Skeletal muscle tissue (tissue), 4 donors: ENCODE results near the gene AOAH. TPM values are rescaled to one million over a fixed set of nuclear protein-coding genes. Genes with fewer than 3 reads are reported as not detected.

Experiments
- H3K27ac ChIP-seq: one replicate; pipeline ENCODE4 v1.7.0; 2013; ENCODE audit warnings: mild to moderate bottlenecking, low read depth, low read length, inconsistent platforms
- H3K27me3 ChIP-seq, 3 donors: one replicate each; pipeline ENCODE4 v1.7.0; 2013; ENCODE audit warnings: low read length in 3 of 3; ENCODE audit not compliant: control insufficient read depth in 3 of 3, insufficient read depth in 3 of 3
- H3K36me3 ChIP-seq, 3 donors: one replicate each; pipeline ENCODE4 v1.7.0; 2013; ENCODE audit warnings: low read length in 3 of 3; ENCODE audit not compliant: control insufficient read depth in 3 of 3, insufficient read depth in 3 of 3
- H3K4me1 ChIP-seq, 3 donors: one replicate each; pipeline ENCODE4 v1.7.0; 2013; ENCODE audit warnings: low read length in 3 of 3, mild to moderate bottlenecking in 3 of 3; ENCODE audit not compliant: control insufficient read depth in 3 of 3, insufficient read depth in 3 of 3
- H3K4me3 ChIP-seq, 3 donors: one replicate each; pipeline ENCODE4 v1.7.0; 2013; ENCODE audit warnings: low read length in 3 of 3
- H3K9ac ChIP-seq, 3 donors: one replicate each; pipeline ENCODE4 v1.7.0; 2013; ENCODE audit warnings: low read length in 3 of 3, mild to moderate bottlenecking in 3 of 3, moderate library complexity in 2 of 3, low read depth in 1 of 3
- H3K9me3 ChIP-seq, 3 donors: one replicate each; pipeline ENCODE4 v1.7.0; 2013; ENCODE audit warnings: low read length in 3 of 3; ENCODE audit not compliant: control insufficient read depth in 3 of 3
- total RNA-seq: library from RNA; depleted of rRNA; stranded (reverse); fragments of >200 nt; gene quantifications from one replicate; pipeline ENCODE4 v1.2.3, GENCODE V29; 2014
- donor health status: Osteomylitis.

Gene AOAH
- total RNA-seq, 1 donor from 2014 or later: 5.2 TPM

DNA sequence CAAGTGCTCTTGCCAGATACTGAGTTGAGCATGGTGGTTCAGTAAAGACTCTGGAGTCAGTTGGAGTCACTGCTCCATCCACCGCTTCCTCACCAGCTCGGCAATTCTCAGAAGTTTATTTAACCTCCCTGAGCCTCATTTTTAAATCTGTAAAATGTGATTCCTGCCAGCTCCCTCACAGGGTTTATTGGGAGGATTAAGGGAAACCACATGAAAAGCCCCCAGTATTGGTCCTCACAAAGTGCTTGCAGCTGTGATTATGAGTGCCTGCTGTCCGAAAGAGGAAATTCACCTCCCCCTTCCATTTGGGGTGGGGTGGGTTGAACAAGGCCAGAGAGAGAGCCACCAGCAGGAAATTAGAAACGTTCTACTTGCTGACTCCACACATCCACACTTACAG lies 99.0 kb downstream of the AOAH start:
- Histone ChIP-seq H3K4me1 (peaks cover 0 to 3% (median 0%) of the 10 kb centered on the region in 3 donors), H3K27ac (no peak overlapping the region), H3K27me3 (no peaks in the 10 kb centered on the region), H3K4me3 (no peak overlapping the region), H3K9ac (no peak overlapping the region), H3K36me3 (no peaks in the 10 kb centered on the region), H3K9me3 (no peaks in the 10 kb centered on the region)

- Histone ChIP-seq H3K27me3 (no peaks in the 10 kb centered on the region), H3K9ac (no peak overlapping the region), H3K9me3 (no peaks in the 10 kb centered on the region), H3K4me3 (no peak overlapping the region), H3K36me3 (no peaks in the 10 kb centered on the region), H3K4me1 (peaks cover 0 to 3% (median 0%) of the 10 kb centered on the region in 3 donors), H3K27ac (no peak overlapping the region)
Measured at GRCh38 chr7:36623247-36623646, 101.0 kb downstream of the AOAH start.

- Histone ChIP-seq H3K36me3 (no peaks in the 10 kb centered on the region), H3K4me3 (no peak overlapping the region), H3K4me1 (peaks cover 0 to 3% (median 0%) of the 10 kb centered on the region in 3 donors), H3K27me3 (no peaks in the 10 kb centered on the region), H3K9me3 (no peaks in the 10 kb centered on the region), H3K9ac (no peak overlapping the region), H3K27ac (no peak overlapping the region)
Measured at GRCh38 chr7:36621396-36621795, 102.9 kb downstream of the AOAH start.

- Histone ChIP-seq H3K4me1 (no peaks in the 10 kb centered on the region), H3K27me3 (no peaks in the 10 kb centered on the region), H3K27ac (no peak overlapping the region), H3K9me3 (no peaks in the 10 kb centered on the region), H3K4me3 (no peak overlapping the region), H3K36me3 (no peaks in the 10 kb centered on the region), H3K9ac (no peak overlapping the region)
Measured at GRCh38 chr7:36620166-36620708, 104.1 kb downstream of the AOAH start.

GRCh38 chr7:36617408-36617807 lies 106.9 kb downstream of the AOAH start:
- Histone ChIP-seq H3K9me3 (no peaks in the 10 kb centered on the region), H3K36me3 (no peaks in the 10 kb centered on the region), H3K27ac (no peak overlapping the region), H3K4me1 (no peaks in the 10 kb centered on the region), H3K4me3 (no peak overlapping the region), H3K9ac (no peak overlapping the region), H3K27me3 (no peaks in the 10 kb centered on the region)

DNA sequence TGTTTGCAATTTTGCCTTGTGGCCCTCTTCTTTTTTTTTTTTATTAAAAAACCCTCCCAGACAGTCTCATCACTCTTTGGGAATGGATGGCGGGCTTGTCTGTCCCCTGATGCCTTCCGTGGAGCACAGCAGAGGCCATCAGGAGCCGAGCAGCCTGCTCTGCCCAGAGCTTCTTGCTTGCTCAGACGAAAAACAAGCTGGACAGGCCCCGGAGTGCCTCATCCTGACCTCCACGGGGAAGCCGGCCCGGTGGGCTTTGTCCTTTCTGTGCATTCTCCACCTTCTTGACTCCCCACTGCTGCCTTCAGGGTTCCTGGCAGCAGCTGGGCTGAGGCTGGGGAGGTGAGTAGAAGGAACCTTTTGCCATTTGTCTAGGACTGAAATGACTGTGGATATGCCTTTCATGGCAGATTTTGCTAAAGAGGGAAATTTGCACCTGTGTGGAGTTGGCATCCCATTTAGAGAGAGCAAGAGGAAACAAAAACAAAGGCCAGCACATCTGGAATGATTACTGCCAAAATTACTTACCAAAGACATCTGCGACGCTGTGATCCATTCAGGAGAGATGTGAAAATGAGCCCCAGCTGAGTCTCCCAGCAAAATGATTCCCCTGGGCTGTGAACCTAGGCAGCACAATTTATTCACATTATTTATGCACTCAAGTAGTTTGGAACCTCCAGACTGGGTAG lies 108.3 kb downstream of the AOAH start:
- Histone ChIP-seq H3K4me1 (no peaks in the 10 kb centered on the region), H3K27me3 (no peaks in the 10 kb centered on the region), H3K9ac (no peak overlapping the region), H3K4me3 (no peak overlapping the region), H3K27ac (no peak overlapping the region), H3K36me3 (no peaks in the 10 kb centered on the region), H3K9me3 (no peaks in the 10 kb centered on the region)

GRCh38 chr7:36614959-36615358 lies 109.3 kb downstream of the AOAH start:
- H3K9ac ChIP-seq: no peak overlapping the region
- H3K4me1 ChIP-seq: no peaks in the 10 kb centered on the region
- H3K4me3 ChIP-seq: no peak overlapping the region
- no peaks in the 10 kb centered on the region for H3K36me3 ChIP-seq
- no peaks in the 10 kb centered on the region for H3K9me3 ChIP-seq
- H3K27ac ChIP-seq: no peak overlapping the region
- H3K27me3 ChIP-seq: no peaks in the 10 kb centered on the region

GRCh38 chr7:36613031-36613614 lies 111.2 kb downstream of the AOAH start:
- H3K4me1 ChIP-seq: no peaks in the 10 kb centered on the region
- peaks cover 0 to under 1% (median 0%) of the 10 kb centered on the region in 3 donors for H3K27me3 ChIP-seq
- H3K27ac ChIP-seq: no peak overlapping the region
- no peaks in the 10 kb centered on the region for H3K9me3 ChIP-seq
- H3K4me3 ChIP-seq: no peak overlapping the region
- H3K36me3 ChIP-seq: no peaks in the 10 kb centered on the region
- no peak overlapping the region for H3K9ac ChIP-seq

DNA sequence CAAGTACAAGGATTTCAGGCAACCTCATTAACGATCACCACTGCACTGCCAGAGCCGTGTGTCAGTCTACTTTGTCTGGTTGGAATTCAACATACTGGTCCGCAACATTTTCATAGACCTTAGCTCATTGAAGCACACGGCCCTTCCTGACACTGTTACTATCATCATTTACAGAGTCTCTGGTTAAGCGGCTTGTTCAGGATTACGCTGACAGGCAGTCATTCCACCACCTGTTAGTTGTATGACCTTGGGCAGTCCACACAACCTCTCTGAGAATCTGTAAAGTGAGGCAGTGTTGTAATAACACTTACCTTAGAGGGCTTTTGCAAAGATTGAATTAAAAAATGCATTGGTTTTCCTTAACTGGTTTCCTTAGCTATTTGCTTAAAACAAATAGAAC lies 112.6 kb downstream of the AOAH start:
- H3K9ac ChIP-seq: no peak overlapping the region
- no peaks in the 10 kb centered on the region for H3K4me1 ChIP-seq
- no peaks in the 10 kb centered on the region for H3K36me3 ChIP-seq
- H3K27ac ChIP-seq: no peak overlapping the region
- no peaks in the 10 kb centered on the region for H3K9me3 ChIP-seq
- no peak overlapping the region for H3K4me3 ChIP-seq
- H3K27me3 ChIP-seq: peaks cover 0 to 5% (median 0%) of the 10 kb centered on the region in 3 donors

DNA sequence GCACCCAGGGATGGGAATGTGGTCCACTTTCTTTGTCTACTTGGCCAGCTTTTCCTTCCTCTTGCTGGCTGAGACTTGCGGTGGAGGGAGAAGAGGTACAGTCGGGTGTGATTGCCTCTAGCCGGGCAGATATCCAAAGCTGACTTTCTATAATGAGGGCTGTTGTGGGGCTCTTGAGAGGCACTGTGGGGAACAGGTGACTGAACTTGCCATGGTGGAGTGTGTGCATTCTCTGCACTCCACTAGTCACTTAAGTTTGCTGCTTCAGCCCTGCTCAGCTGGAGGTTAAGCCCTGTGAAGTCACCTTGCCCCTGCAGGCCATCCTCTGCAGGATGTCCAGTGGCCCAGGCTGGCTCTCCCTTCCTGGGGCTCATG lies 116.6 kb downstream of the AOAH start:
- H3K9me3 ChIP-seq: no peaks in the 10 kb centered on the region

More for the DNA sequence above, 116.6 kb downstream of the AOAH start:
- H3K36me3 ChIP-seq: no peaks in the 10 kb centered on the region
- H3K9ac ChIP-seq: no peak overlapping the region
- H3K4me3 ChIP-seq: no peak overlapping the region
- H3K4me1 ChIP-seq: no peaks in the 10 kb centered on the region
- H3K27me3 ChIP-seq: peaks cover 0 to 5% (median 0%) of the 10 kb centered on the region in 3 donors
- no peak overlapping the region for H3K27ac ChIP-seq
